ENCODE measurements around the gene RNASE3.

The RNASE3 gene

DNA sequence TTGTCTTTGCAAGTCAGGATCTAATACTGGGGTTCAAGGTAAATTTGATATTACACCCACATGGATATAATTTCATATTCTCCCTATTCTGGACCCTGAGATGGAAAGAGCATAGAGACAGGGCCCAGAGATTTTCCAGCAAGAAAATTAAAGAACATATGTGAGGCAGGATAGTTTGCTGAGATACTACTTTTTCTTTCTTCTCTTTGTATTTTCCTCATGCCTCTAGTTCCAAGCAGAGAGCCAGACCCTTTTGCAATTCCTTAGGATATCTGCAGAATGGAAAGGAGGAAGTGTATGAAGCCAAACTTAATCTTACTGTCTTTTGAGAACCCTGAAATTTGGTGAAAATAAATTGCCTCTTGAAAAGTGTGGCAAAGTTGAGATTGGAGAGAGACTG is 34.0 kb upstream of the RNASE3 start:
- ChIA-PET CTCF (interaction anchor here (0.6 to 4.5 kb wide), 18 partner anchors 8 to 219 kb away, joined by 3 to 43 read pairs (median 4); no protein-coding TSS in a partner anchor), POLR2A (interaction anchor here (0.6 to 1.1 kb wide), 3 partner anchors 114 to 175 kb away, joined by 3 to 15 read pairs (median 3); no protein-coding TSS in a partner anchor)
- DNase-seq (ENCODE audit: extremely low spot score) = no peak
- no peak for TF ChIP-seq FOXM1 (IDR thresholded peaks at IDR 0.05; ENCODE audit: borderline replicate concordance)
- no peak for TF ChIP-seq FOXK2 (IDR thresholded peaks at IDR 0.05)
- TF ChIP-seq TARDBP (IDR thresholded peaks at IDR 0.05) = no peak
- no peak for TF ChIP-seq BHLHE40 (IDR thresholded peaks at IDR 0.05; ENCODE audit: borderline replicate concordance)
- no peak for TF ChIP-seq SP1 (IDR thresholded peaks at IDR 0.05)
- TF ChIP-seq PKNOX1 (IDR thresholded peaks at IDR 0.05) = no peak
- no peak for TF ChIP-seq LEF1 (IDR thresholded peaks at IDR 0.05; ENCODE audit: borderline replicate concordance)
- TF ChIP-seq CTBP1 (IDR thresholded peaks at IDR 0.05; ENCODE audit: borderline replicate concordance) = no peak
- TF ChIP-seq NFRKB (IDR thresholded peaks at IDR 0.05) = no peak
- no peak for TF ChIP-seq FOXA1 (IDR thresholded peaks at IDR 0.05)
- TF ChIP-seq SUZ12 (IDR thresholded peaks at IDR 0.05) = no peak
- no peak for TF ChIP-seq ZNF384 (IDR thresholded peaks at IDR 0.05)
- no peak for TF ChIP-seq HDGF (IDR thresholded peaks at IDR 0.05; ENCODE audit: borderline replicate concordance)
- TF ChIP-seq ARNT (IDR thresholded peaks at IDR 0.05) = no peak
- TF ChIP-seq ELF4 (IDR thresholded peaks at IDR 0.05) = no peak
- TF ChIP-seq L3MBTL2 (conservative IDR thresholded peaks at IDR 0.05) = no peak

GRCh38 chr14:20857630-20858261 is 33.4 kb upstream of the RNASE3 start:
- peak; percentile 73 for DNase-seq (ENCODE audit: extremely low spot score)
- ChIA-PET POLR2A (interaction anchor here (0.6 to 1.1 kb wide), 3 partner anchors 114 to 176 kb away, joined by 3 to 15 read pairs (median 3); no protein-coding TSS in a partner anchor), CTCF (interaction anchor here (0.6 to 4.5 kb wide), 19 partner anchors 9 to 219 kb away, joined by 3 to 43 read pairs (median 4); no protein-coding TSS in a partner anchor)
- no peak for TF ChIP-seq FOXM1 (IDR thresholded peaks at IDR 0.05; ENCODE audit: borderline replicate concordance)
- no peak for TF ChIP-seq ELF4 (IDR thresholded peaks at IDR 0.05)
- TF ChIP-seq TARDBP (IDR thresholded peaks at IDR 0.05) = no peak
- no peak for TF ChIP-seq SUZ12 (IDR thresholded peaks at IDR 0.05)
- TF ChIP-seq NFRKB (IDR thresholded peaks at IDR 0.05) = no peak
- no peak for TF ChIP-seq PKNOX1 (IDR thresholded peaks at IDR 0.05)
- TF ChIP-seq SP1 (IDR thresholded peaks at IDR 0.05) = no peak
- TF ChIP-seq ARNT (IDR thresholded peaks at IDR 0.05) = no peak
- TF ChIP-seq ZNF384 (IDR thresholded peaks at IDR 0.05) = no peak
- TF ChIP-seq L3MBTL2 (conservative IDR thresholded peaks at IDR 0.05) = no peak
- no peak for TF ChIP-seq FOXA1 (IDR thresholded peaks at IDR 0.05)
- TF ChIP-seq BHLHE40 (IDR thresholded peaks at IDR 0.05; ENCODE audit: borderline replicate concordance) = no peak
- no peak for TF ChIP-seq LEF1 (IDR thresholded peaks at IDR 0.05; ENCODE audit: borderline replicate concordance)
- no peak for TF ChIP-seq CTBP1 (IDR thresholded peaks at IDR 0.05; ENCODE audit: borderline replicate concordance)

- no peak for DNase-seq (ENCODE audit: extremely low spot score)
- ChIA-PET CTCF (interaction anchor here (0.7 to 2.6 kb wide), 5 partner anchors 8 to 378 kb away, joined by 3 to 20 read pairs (median 6); no protein-coding TSS in a partner anchor), POLR2A (no interaction called here)
- TF ChIP-seq ZNF384 (IDR thresholded peaks at IDR 0.05) (no peak), TARDBP (IDR thresholded peaks at IDR 0.05) (no peak), HDGF (IDR thresholded peaks at IDR 0.05; ENCODE audit: borderline replicate concordance) (no peak), FOXK2 (IDR thresholded peaks at IDR 0.05) (no peak), ARNT (IDR thresholded peaks at IDR 0.05) (no peak), NFRKB (IDR thresholded peaks at IDR 0.05) (no peak), PKNOX1 (IDR thresholded peaks at IDR 0.05) (no peak), FOXM1 (IDR thresholded peaks at IDR 0.05; ENCODE audit: borderline replicate concordance) (no peak), SP1 (IDR thresholded peaks at IDR 0.05) (no peak), ELF4 (IDR thresholded peaks at IDR 0.05) (no peak), BHLHE40 (IDR thresholded peaks at IDR 0.05; ENCODE audit: borderline replicate concordance) (no peak), CTBP1 (IDR thresholded peaks at IDR 0.05; ENCODE audit: borderline replicate concordance) (no peak), L3MBTL2 (conservative IDR thresholded peaks at IDR 0.05) (no peak), LEF1 (IDR thresholded peaks at IDR 0.05; ENCODE audit: borderline replicate concordance) (no peak), FOXA1 (IDR thresholded peaks at IDR 0.05) (no peak), SUZ12 (IDR thresholded peaks at IDR 0.05) (no peak)
Observed at GRCh38 chr14:20866194-20866593, 25.0 kb upstream of the RNASE3 start.

GRCh38 chr14:20866963-20867362 is 24.2 kb upstream of the RNASE3 start:
- TF ChIP-seq TARDBP (IDR thresholded peaks at IDR 0.05) (no peak), PKNOX1 (IDR thresholded peaks at IDR 0.05) (no peak), LEF1 (IDR thresholded peaks at IDR 0.05; ENCODE audit: borderline replicate concordance) (no peak), HDGF (IDR thresholded peaks at IDR 0.05; ENCODE audit: borderline replicate concordance) (no peak), ARNT (IDR thresholded peaks at IDR 0.05) (no peak), L3MBTL2 (conservative IDR thresholded peaks at IDR 0.05) (no peak), SUZ12 (IDR thresholded peaks at IDR 0.05) (no peak), FOXK2 (IDR thresholded peaks at IDR 0.05) (no peak), CTBP1 (IDR thresholded peaks at IDR 0.05; ENCODE audit: borderline replicate concordance) (no peak), ELF4 (IDR thresholded peaks at IDR 0.05) (no peak), NFRKB (IDR thresholded peaks at IDR 0.05) (no peak), BHLHE40 (IDR thresholded peaks at IDR 0.05; ENCODE audit: borderline replicate concordance) (no peak), SP1 (IDR thresholded peaks at IDR 0.05) (no peak)
- DNase-seq (ENCODE audit: extremely low spot score) = no peak
- ChIA-PET POLR2A (no interaction called here), CTCF (interaction anchor here (1.3 to 2.6 kb wide), 3 partner anchors 9 to 138 kb away, joined by 3 to 20 read pairs (median 6); no protein-coding TSS in a partner anchor)
